SKM-1 treated with dmso at 0.1 percent for 144 hours (cell line): ENCODE results near the gene SMPDL3A.
"Not testable (repeated sequence)": the region's sequence is repeated elsewhere in the genome, so short reads cannot be mapped to it uniquely, and the experiment has no call there.

ENCODE experiments used
- DNase-seq: peaks from one replicate; lab custom pipeline; 2025; ENCODE audit not compliant: unreplicated experiment; lab: John Stamatoyannopoulos, UW

Gene SMPDL3A

GRCh38 chr6:122789182-122790027 lies at the start of gene SMPDL3A:
Gene SMPDL3A, plus strand, starts transcription at chr6:122789258. Its CDS starts 89 bp downstream, at chr6:122789347.
- peak; percentile 69 for DNase-seq

- DNase-seq, result no peak
Measured at GRCh38 chr6:122740091-122740490, 49.0 kb upstream of the SMPDL3A start.

- no peak for DNase-seq
Measured at GRCh38 chr6:122740936-122741335, 48.1 kb upstream of the SMPDL3A start.

- DNase-seq, result not testable (repeated sequence)
Measured at GRCh38 chr6:122744247-122744646, 44.8 kb upstream of the SMPDL3A start.

GRCh38 chr6:122744856-122745255 lies 44.2 kb upstream of the SMPDL3A start:
- DNase-seq, result not testable (repeated sequence)

- DNase-seq, result no peak
Measured at GRCh38 chr6:122746688-122747087, 42.4 kb upstream of the SMPDL3A start.

GRCh38 chr6:122747573-122747972 lies 41.5 kb upstream of the SMPDL3A start:
- no peak for DNase-seq

GRCh38 chr6:122748945-122749344 lies 40.1 kb upstream of the SMPDL3A start:
- not testable (repeated sequence) for DNase-seq

- no peak for DNase-seq
Measured at GRCh38 chr6:122749451-122750050, 39.5 kb upstream of the SMPDL3A start.

GRCh38 chr6:122751326-122751725 lies 37.7 kb upstream of the SMPDL3A start:
- no peak for DNase-seq

GRCh38 chr6:122752459-122752858 lies 36.6 kb upstream of the SMPDL3A start:
- DNase-seq, result no peak

GRCh38 chr6:122753000-122753687 lies 35.9 kb upstream of the SMPDL3A start:
- no peak for DNase-seq

- no peak for DNase-seq
Measured at GRCh38 chr6:122753688-122754056, 35.4 kb upstream of the SMPDL3A start.

GRCh38 chr6:122754191-122754731 lies 34.8 kb upstream of the SMPDL3A start:
- no peak for DNase-seq

- no peak for DNase-seq
Measured at GRCh38 chr6:122755901-122756300, 33.2 kb upstream of the SMPDL3A start.

GRCh38 chr6:122758927-122759334 lies 30.1 kb upstream of the SMPDL3A start:
- DNase-seq, result no peak

- DNase-seq, result no peak
Measured at GRCh38 chr6:122760330-122760729, 28.7 kb upstream of the SMPDL3A start.

GRCh38 chr6:122766256-122766655 lies 22.8 kb upstream of the SMPDL3A start:
- DNase-seq, result no peak

GRCh38 chr6:122770835-122771601 lies 18.0 kb upstream of the SMPDL3A start:
- DNase-seq, result peak; percentile 96

- no peak for DNase-seq
Measured at GRCh38 chr6:122772724-122773415, 16.2 kb upstream of the SMPDL3A start.
